ENCODE measurements around the gene EPHA6. TPM values are rescaled to one million over a fixed set of nuclear protein-coding genes. Genes with fewer than 3 reads are reported as not detected.

Gene EPHA6
- total and polyA plus RNA-seq, 2 donors (not counting 3 experiments of a cell fraction or from before 2014, with no cell fraction given) = not detected

- TF ChIP-seq EZH2 (IDR thresholded peaks at IDR 0.05; ENCODE audit: borderline replicate concordance, low read depth, low read length, severe bottlenecking) = no peak
- no peak for TF ChIP-seq POLR2A (IDR thresholded peaks at IDR 0.05; ENCODE audit: low read depth, low read length)
- no peak for TF ChIP-seq MYC (IDR thresholded peaks at IDR 0.05; ENCODE audit: low read depth, low read length)
- no peak for TF ChIP-seq MAX (IDR thresholded peaks at IDR 0.05; ENCODE audit: insufficient read depth, insufficient read length)
- no peak for TF ChIP-seq CTCF (IDR thresholded peaks at IDR 0.05; ENCODE audit: extremely low read depth in 1 of 2, insufficient read depth in 1 of 2, low read depth in 1 of 2, low read length in 2 of 2)
- no peak for TF ChIP-seq FOS (IDR thresholded peaks at IDR 0.05; ENCODE audit: borderline replicate concordance, insufficient read depth, low read length)
- TF ChIP-seq POLR2AphosphoS5 (IDR thresholded peaks at IDR 0.05; ENCODE audit: insufficient read depth, low read depth, low read length) = no peak
- TF ChIP-seq JUN (IDR thresholded peaks at IDR 0.05; ENCODE audit: borderline replicate concordance, insufficient read depth, insufficient read length, low read depth) = no peak
- no peak for TF ChIP-seq GATA2 (IDR thresholded peaks at IDR 0.05; ENCODE audit: insufficient read depth, insufficient read length, low read depth, low read length)
- H3K4me1 ChIP-seq (ENCODE audit: control insufficient read depth, extremely low read depth, insufficient read depth, low read length) = no peaks in the 10 kb centered on the region
- H4K20me1 ChIP-seq (replicated peaks; ENCODE audit: control insufficient read depth, extremely low read depth, insufficient read depth, low read length) = no peaks in the 10 kb centered on the region
- BruUV-seq (replicated peaks) = no TSS peak
- no peaks in the 10 kb centered on the region for H3K9me3 ChIP-seq (replicated peaks; ENCODE audit: control insufficient read depth, insufficient read depth, low read length)
- no peaks in the 10 kb centered on the region for H3K27me3 ChIP-seq (ENCODE audit: control insufficient read depth in 2 of 2, insufficient read depth in 2 of 2, low read length in 2 of 2)
- H3K79me2 ChIP-seq (ENCODE audit: control insufficient read depth, insufficient read depth, low read length) = no peaks in the 10 kb centered on the region
- ChIA-PET POLR2A (no interaction called here), CTCF (no interaction called here)
- no peak overlapping the region for H3K4me3 ChIP-seq (replicated peaks in 1 of 3; ENCODE audit: insufficient read depth in 1 of 3, low read depth in 1 of 3, low read length in 3 of 3)
- intact Hi-C loops (cut with micrococcal nuclease) (no loop called here), dilution Hi-C loops (cut with MboI; ENCODE audit: extremely low pct_ligation_motif_present, low sequenced_read_pairs) (no loop called here)
- H3K4me2 ChIP-seq (ENCODE audit: insufficient read depth, low read length) = no peak overlapping the region
- no peak overlapping the region for H3K9ac ChIP-seq (replicated peaks; ENCODE audit: extremely low read depth, insufficient read depth, low read length)
- H3K27ac ChIP-seq (ENCODE audit: insufficient read depth, low read depth, low read length) = no peak overlapping the region
- H3K9me1 ChIP-seq (replicated peaks; ENCODE audit: control insufficient read depth, extremely low read depth, insufficient read depth, low read length) = no peaks in the 10 kb centered on the region
- no peaks in the 10 kb centered on the region for H3K36me3 ChIP-seq (ENCODE audit: control insufficient read depth in 2 of 2, extremely low read depth in 1 of 2, insufficient read depth in 2 of 2, low read length in 2 of 2)
- H2AFZ ChIP-seq (ENCODE audit: low read depth, low read length) = no peak overlapping the region
- DNase-seq (ENCODE audit: low read depth, low spot score) (no peak), FAIRE-seq (no peak)
Measured at GRCh38 chr3:97359977-97360376, 545.6 kb downstream of the EPHA6 start.

Measured in endothelial cell of umbilical vein (primary cell).